Endothelial cell of umbilical vein (primary cell): Measurements from ENCODE around the gene INTS1. TPM values are rescaled to one million over a fixed set of nuclear protein-coding genes. Genes with fewer than 3 reads are reported as not detected.
A peak's percentile ranks its signal among the peaks of the same experiment; 100 is the strongest.

ENCODE experiments used
- BruUV-seq: library from RNA; stranded (reverse); fragments of 400-500 nt; replicated peaks from 2 replicates; lab custom pipeline; 2021; lab: Mats Ljungman, UMichigan
- CTCF ChIA-PET: fragments of 300-600, 350-600 bp; sonication (Branson Sonifier 250); formaldehyde crosslinking; loops from one replicate; lab custom pipeline; 2021; ENCODE audit warnings: antibody characterized with exemption, inconsistent platforms; lab: Charles Lee
- POLR2A ChIA-PET: fragments of 300-600, 350-600 bp; sonication (Branson Sonifier 250); formaldehyde crosslinking; loops from one replicate; lab custom pipeline; 2021; ENCODE audit warnings: antibody characterized with exemption, inconsistent platforms; lab: Charles Lee
- DNase-seq: peaks from one replicate; pipeline ENCODE4 v3.0.0-alpha.2; 2011; ENCODE audit warnings: low read depth, low spot score
- FAIRE-seq: peaks from 2 replicates; lab custom pipeline; 2011; peaks lifted over from hg19 to GRCh38; lab: Jason Lieb, UNC
- H2AFZ ChIP-seq: 2 replicates; pipeline ENCODE4 v1.6.0; 2012; ENCODE audit warnings: low read depth, low read length, control low read depth, inconsistent platforms
- H3K27ac ChIP-seq: 2 replicates; pipeline ENCODE4 v1.5.1; 2011; ENCODE audit warnings: low read depth, mild to moderate bottlenecking, control low read depth, low read length, moderate library complexity; ENCODE audit not compliant: insufficient read depth
- H3K27me3 ChIP-seq, 2 experiments: 2 replicates each; pipeline versions ENCODE4 v1.6.0 to v1.6.1; 2011; ENCODE audit warnings: low read length in 2 of 2, mixed read lengths in 1 of 2; ENCODE audit not compliant: control insufficient read depth in 2 of 2, insufficient read depth in 2 of 2
- H3K36me3 ChIP-seq, 2 experiments: 2 replicates in 1 of 2; 3 replicates in 1 of 2; pipeline ENCODE4 v1.5.1; 2011; ENCODE audit warnings: low read length in 2 of 2, mild to moderate bottlenecking in 1 of 2, moderate library complexity in 1 of 2; ENCODE audit not compliant: control insufficient read depth in 2 of 2, insufficient read depth in 2 of 2; ENCODE audit errors: extremely low read depth in 1 of 2
- H3K4me1 ChIP-seq: 3 replicates; pipeline ENCODE4 v1.5.1; 2011; ENCODE audit warnings: mild to moderate bottlenecking, low read length; ENCODE audit not compliant: control insufficient read depth, insufficient read depth; ENCODE audit errors: extremely low read depth
- H3K4me2 ChIP-seq: 2 replicates; pipeline ENCODE4 v1.6.1; 2011; ENCODE audit warnings: low read length, control low read depth, mixed read lengths; ENCODE audit not compliant: insufficient read depth
- H3K4me3 ChIP-seq, 3 experiments: fragments of 200-600 bp in 1 of 3; sonication (generic), shearing (Covaris generic) in 1 of 3; replicated peaks in 1 of 3; 2 replicates each; pipeline ENCODE4 v1.5.1; 2011 to 2016; ENCODE audit warnings: control low read depth in 3 of 3, low read length in 3 of 3, mild to moderate bottlenecking in 2 of 3, inconsistent platforms in 1 of 3, low read depth in 1 of 3, moderate library complexity in 1 of 3; ENCODE audit not compliant: insufficient read depth in 1 of 3
- H3K79me2 ChIP-seq: 2 replicates; pipeline ENCODE4 v1.6.0; 2012; ENCODE audit warnings: low read length, inconsistent platforms; ENCODE audit not compliant: control insufficient read depth, insufficient read depth
- H3K9ac ChIP-seq: replicated peaks from 2 replicates; pipeline ENCODE3; 2011; ENCODE audit warnings: low read length, control low read depth; ENCODE audit not compliant: insufficient read depth; ENCODE audit errors: extremely low read depth
- H3K9me1 ChIP-seq: replicated peaks from 3 replicates; pipeline ENCODE4 v1.6.0; 2011; ENCODE audit warnings: mild to moderate bottlenecking, low read length; ENCODE audit not compliant: control insufficient read depth, insufficient read depth; ENCODE audit errors: extremely low read depth
- H3K9me3 ChIP-seq: replicated peaks from 2 replicates; pipeline ENCODE4 v1.5.1; 2012; ENCODE audit warnings: low read length, inconsistent platforms; ENCODE audit not compliant: control insufficient read depth, insufficient read depth
- H4K20me1 ChIP-seq: replicated peaks from 2 replicates; pipeline ENCODE3; 2011; ENCODE audit warnings: mild to moderate bottlenecking, low read length; ENCODE audit not compliant: control insufficient read depth, insufficient read depth; ENCODE audit errors: extremely low read depth
- EZH2 ChIP-seq: IDR thresholded peaks from 2 replicates; pipeline ENCODE4 v1.6.1; 2012; ENCODE audit warnings: borderline replicate concordance, low read depth, mild to moderate bottlenecking, moderate library complexity, low read length, inconsistent platforms; ENCODE audit not compliant: severe bottlenecking
- FOS ChIP-seq: IDR thresholded peaks from 2 replicates; pipeline ENCODE4 v1.6.1; 2011; ENCODE audit warnings: mild to moderate bottlenecking, low read length, moderate library complexity, borderline replicate concordance; ENCODE audit not compliant: insufficient read depth
- GATA2 ChIP-seq: IDR thresholded peaks from 2 replicates; pipeline ENCODE4 v1.7.0; 2011; ENCODE audit warnings: low read depth, mild to moderate bottlenecking, moderate library complexity, mixed read lengths, low read length; ENCODE audit not compliant: insufficient read length, insufficient read depth
- MYC ChIP-seq: IDR thresholded peaks from one replicate; pipeline ENCODE4 v1.6.1; 2011; ENCODE audit warnings: mild to moderate bottlenecking, low read depth, low read length
- POLR2A ChIP-seq: IDR thresholded peaks from 2 replicates; pipeline ENCODE4 v1.6.1; 2012; ENCODE audit warnings: low read depth, mild to moderate bottlenecking, control low read depth, low read length
- POLR2AphosphoS5 ChIP-seq: IDR thresholded peaks from 2 replicates; pipeline ENCODE4 v1.6.1; 2012; ENCODE audit warnings: low read depth, mild to moderate bottlenecking, control low read depth, low read length, moderate library complexity; ENCODE audit not compliant: insufficient read depth
- dilution Hi-C: fragments of 300-500 bp; cut with MboI; formaldehyde crosslinking; loops from one replicate; pipeline ENCODE4 v1.15.0; 2019; ENCODE audit warnings: low sequenced_read_pairs; ENCODE audit not compliant: extremely low pct_ligation_motif_present
- intact Hi-C: fragments of 100-400 bp; cut with micrococcal nuclease; formaldehyde crosslinking; loops from one replicate; pipeline ENCODE4 v1.10.0; 2022
- polyA plus RNA-seq, 4 experiments: library from polyadenylated mRNA; depleted of rRNA in 3 of 4; stranded (reverse) in 3 of 4; unstranded in 1 of 4; fragments of >200 nt; gene quantifications; 2 replicates each; pipeline versions ENCODE4 v1.2.1 to v1.2.3, GENCODE V29; 2011 to 2012; ENCODE audit warnings: missing spikeins in 1 of 4
- total RNA-seq: library from RNA; stranded (reverse); gene quantifications from 2 replicates; pipeline ENCODE4 v1.2.3, GENCODE V29; 2021
- TF ChIP-seq, protein P1 (sequence below): IDR thresholded peaks from 2 replicates; pipeline ENCODE4 v1.6.1; 2011; ENCODE audit not compliant: insufficient read depth, insufficient read length
- TF ChIP-seq, protein P2 (sequence below), 2 donors: IDR thresholded peaks; 1 replicate in 1 of 2; 2 replicates in 1 of 2; pipeline ENCODE4 v1.5.1; 2011; ENCODE audit warnings: low read length in 2 of 2, mild to moderate bottlenecking in 2 of 2, moderate library complexity in 2 of 2, control low read depth in 1 of 2, inconsistent platforms in 1 of 2, low read depth in 1 of 2; ENCODE audit not compliant: insufficient read depth in 1 of 2; ENCODE audit errors: extremely low read depth in 1 of 2

INTS1 gene
- total and polyA plus RNA-seq, 2 donors (not counting 3 experiments of a cell fraction or from before 2014, with no cell fraction given), result 57.8 to 116 TPM

DNA sequence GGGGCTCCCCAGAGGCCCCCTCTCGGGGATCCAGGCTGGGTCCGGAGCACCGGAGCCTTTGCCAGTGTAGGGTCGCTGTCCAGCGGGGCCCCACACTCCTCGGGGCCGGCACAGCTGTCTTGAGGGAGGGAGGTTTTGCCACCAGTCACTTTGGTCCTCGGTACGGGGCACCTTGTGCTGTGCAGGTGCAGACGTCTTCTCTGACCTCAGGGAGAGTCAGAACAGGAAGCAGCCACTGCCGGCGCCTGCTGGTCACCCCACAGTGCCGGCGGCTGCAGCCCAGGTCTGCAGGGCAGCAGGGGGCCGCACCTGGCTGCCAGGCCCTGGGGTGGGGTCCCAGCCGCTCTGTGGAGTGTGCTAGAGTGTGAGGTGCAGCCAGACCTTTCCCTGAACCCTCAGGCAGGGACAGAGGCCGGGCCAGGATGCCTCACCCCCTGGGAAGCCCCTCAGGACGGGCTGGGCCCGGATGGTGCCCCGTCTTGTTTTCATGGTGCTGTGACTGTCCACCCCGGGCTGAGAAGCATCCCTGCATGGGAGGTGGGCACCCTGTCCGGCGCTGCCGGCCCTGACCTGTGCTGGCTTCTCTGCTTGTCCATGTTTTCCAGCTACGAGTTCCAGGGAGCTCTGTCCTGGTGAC, 34.5 kb upstream of the INTS1 start:
- Histone ChIP-seq H2AFZ (no peak overlapping the region), H3K9ac (peak overlapping the region; percentile 98), H3K79me2 (peaks cover 43% of the 10 kb centered on the region), H3K27ac (peak overlapping the region; percentile 97), H3K4me2 (peak overlapping the region; percentile 60), H3K27me3 (no peaks in the 10 kb centered on the region), H3K4me3 (peak overlapping the region in 2 of 3 experiments; percentile 20 to 30), H3K4me1 (peaks cover 42% of the 10 kb centered on the region), H4K20me1 (no peaks in the 10 kb centered on the region), H3K9me1 (no peaks in the 10 kb centered on the region), H3K36me3 (peaks cover 6 to 26% of the 10 kb centered on the region in 2 experiments), H3K9me3 (no peaks in the 10 kb centered on the region)
- dilution Hi-C loops (no loop called here), intact Hi-C loops (loop anchor here (1.0 kb wide), 1 partner anchor 34 kb away; the partner anchor contains the start of gene INTS1)
- TF ChIP-seq, protein P1, sequence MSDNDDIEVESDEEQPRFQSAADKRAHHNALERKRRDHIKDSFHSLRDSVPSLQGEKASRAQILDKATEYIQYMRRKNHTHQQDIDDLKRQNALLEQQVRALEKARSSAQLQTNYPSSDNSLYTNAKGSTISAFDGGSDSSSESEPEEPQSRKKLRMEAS, result no peak
- TF ChIP-seq POLR2AphosphoS5, result no peak
- no peak for TF ChIP-seq MYC
- TF ChIP-seq, protein P2, sequence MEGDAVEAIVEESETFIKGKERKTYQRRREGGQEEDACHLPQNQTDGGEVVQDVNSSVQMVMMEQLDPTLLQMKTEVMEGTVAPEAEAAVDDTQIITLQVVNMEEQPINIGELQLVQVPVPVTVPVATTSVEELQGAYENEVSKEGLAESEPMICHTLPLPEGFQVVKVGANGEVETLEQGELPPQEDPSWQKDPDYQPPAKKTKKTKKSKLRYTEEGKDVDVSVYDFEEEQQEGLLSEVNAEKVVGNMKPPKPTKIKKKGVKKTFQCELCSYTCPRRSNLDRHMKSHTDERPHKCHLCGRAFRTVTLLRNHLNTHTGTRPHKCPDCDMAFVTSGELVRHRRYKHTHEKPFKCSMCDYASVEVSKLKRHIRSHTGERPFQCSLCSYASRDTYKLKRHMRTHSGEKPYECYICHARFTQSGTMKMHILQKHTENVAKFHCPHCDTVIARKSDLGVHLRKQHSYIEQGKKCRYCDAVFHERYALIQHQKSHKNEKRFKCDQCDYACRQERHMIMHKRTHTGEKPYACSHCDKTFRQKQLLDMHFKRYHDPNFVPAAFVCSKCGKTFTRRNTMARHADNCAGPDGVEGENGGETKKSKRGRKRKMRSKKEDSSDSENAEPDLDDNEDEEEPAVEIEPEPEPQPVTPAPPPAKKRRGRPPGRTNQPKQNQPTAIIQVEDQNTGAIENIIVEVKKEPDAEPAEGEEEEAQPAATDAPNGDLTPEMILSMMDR (IDR thresholded peaks at IDR 0.05; ENCODE audit: extremely low read depth in 1 of 2, insufficient read depth in 1 of 2, low read depth in 1 of 2, low read length in 2 of 2), result no peak
- TF ChIP-seq FOS, result no peak
- TF ChIP-seq EZH2, result no peak
- TF ChIP-seq POLR2A, result no peak
- no peak for TF ChIP-seq GATA2
- CTCF ChIA-PET, result interaction anchor here (1.5 kb wide), 1 partner anchor 10 kb away, joined by 3 read pairs; no protein-coding TSS in a partner anchor
- BruUV-seq, result no TSS peak
- POLR2A ChIA-PET, result no interaction called here
- DNase-seq (no peak), FAIRE-seq (no peak)
